Femur (tissue), 1 donor: ENCODE data around the gene AWAT1.
"Not testable (repeated sequence)": the region's sequence is repeated elsewhere in the genome, so short reads cannot be mapped to it uniquely, and the experiment has no call there.

Experiments
- DNase-seq: peaks from one replicate; pipeline ENCODE4 v3.0.0-alpha.2; 2017

AWAT1 gene

DNA sequence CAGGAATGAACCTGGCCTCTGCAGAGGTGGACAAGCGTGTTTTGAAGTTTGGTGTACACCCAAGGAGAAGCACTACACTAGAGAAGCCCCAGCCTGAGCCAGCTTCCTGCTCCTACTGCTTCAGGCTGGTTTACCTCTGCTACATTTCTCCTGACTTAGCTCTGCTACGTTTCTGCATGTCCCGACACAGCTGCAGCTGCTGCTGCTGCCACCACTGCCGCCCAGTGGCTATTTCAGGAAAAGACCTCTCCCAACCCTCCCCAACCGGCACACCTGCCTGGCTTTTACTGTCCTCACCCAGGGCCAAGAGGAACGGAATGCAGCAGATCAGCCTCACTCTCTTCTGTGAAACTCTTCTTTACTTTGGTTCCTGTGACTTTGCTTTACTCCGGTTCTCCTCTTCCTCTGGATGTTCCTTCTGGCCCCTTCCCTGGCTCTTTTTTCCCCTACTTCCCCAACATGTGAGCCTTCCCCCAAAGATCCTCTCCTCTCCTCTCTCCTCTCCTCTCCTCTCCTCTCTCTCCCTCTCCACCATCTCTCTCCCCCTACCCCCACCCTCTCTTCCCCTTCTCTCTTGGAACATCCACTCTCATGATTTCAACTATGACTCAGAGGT lies 28.6 kb downstream of the AWAT1 start:
- no peak for DNase-seq

DNA sequence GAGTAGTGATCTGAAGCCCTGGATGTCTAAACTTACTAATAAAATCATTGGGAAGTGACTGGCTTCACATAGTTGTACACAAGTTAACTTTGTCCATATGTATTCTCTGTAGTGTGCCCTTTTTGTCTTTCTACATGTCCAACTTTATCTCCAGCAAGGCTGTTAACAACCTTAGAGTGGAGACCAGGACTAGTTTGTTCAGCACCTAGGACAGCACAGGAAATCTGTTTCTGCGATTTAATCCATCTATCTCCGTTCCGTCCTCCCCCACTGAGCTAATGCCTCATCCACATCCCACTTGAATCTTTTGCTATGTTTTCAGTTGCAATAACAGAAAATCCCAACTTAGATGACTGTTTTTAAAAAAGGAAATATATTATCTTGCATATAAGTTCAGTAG lies 30.3 kb downstream of the AWAT1 start:
- DNase-seq: no peak

DNA sequence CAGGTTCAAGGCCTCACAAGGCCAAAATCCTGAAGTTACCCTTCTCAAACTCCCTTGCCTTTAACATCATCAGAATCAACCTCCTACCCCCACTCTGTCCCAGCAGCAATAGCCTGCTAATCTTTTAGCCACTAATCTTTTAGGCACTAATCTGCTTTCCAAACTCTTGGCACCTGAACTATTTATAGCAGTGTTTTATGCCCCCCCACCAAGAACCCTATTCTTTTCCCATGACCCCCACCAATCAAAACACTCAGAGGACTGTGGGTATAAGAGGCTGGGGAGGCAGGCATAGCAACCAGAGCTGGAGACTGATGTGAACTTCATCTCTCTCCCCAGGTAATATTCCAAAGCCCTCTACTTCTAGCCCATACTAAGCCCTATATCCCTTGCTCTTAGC lies 33.6 kb downstream of the AWAT1 start, which contains the start of gene ARR3:
TSS of gene ARR3 (plus strand) at position 301 of the 400 bp plus-strand sequence. CDS start 1,052 bp downstream, outside the sequence.
- DNase-seq: no peak

DNA sequence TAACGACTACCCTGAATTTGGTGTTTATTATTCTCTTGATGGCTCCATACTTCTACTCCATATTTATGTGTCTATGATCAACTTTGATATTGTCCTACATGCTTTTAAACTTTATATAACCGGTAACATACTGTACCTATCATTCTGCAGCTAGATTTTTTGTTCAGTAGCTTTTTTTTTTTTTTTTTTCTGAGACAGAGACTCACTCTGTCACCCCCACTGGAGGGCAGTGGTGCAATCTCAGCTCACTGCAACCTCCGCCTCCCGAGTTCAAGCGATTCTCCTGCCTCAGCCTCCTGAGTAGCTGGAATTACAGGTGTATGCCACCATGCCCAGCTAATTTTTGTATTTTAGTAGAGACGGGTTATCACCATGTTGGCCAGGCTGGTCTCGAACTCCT lies 39.6 kb downstream of the AWAT1 start:
- not testable (repeated sequence) for DNase-seq

DNA sequence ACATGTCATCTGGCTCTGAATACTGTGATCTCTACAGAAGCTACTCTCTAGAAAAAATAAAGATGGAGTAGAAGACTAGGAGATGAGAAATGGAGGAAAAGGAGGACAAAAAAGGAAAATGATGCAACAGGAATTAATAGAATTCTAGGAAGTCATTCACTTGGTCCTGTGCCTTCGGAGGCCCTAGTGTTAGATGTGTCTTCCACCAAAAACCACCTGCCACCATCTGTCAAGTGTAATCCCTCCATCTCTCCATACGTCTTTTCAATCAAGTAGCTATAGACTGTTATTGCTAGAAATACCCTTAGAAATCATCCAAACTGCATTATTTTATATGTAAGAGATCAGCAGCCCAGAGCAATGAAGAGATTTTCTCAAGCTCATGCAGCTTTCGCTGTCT lies 44.6 kb downstream of the AWAT1 start:
- DNase-seq: no peak

DNA sequence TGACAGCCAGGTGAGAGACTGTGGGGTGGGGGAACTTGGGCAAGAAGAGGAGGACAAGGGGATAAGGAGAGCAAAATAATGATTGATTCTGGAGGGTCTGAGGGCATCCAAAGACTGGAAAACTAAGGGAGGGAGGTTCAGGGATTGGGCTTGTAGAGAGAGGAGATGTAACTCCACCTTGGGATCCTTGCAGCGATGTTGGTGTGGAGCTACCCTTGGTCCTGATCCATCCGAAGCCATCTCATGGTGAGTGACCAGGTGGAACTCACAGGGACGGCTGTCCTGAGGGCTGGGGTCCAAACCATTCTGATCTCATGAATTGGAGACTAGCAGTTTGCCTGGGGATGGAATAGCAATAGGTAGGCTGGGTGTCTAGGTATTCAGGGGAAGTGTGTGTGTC lies 46.1 kb downstream of the AWAT1 start:
- no peak for DNase-seq

DNA sequence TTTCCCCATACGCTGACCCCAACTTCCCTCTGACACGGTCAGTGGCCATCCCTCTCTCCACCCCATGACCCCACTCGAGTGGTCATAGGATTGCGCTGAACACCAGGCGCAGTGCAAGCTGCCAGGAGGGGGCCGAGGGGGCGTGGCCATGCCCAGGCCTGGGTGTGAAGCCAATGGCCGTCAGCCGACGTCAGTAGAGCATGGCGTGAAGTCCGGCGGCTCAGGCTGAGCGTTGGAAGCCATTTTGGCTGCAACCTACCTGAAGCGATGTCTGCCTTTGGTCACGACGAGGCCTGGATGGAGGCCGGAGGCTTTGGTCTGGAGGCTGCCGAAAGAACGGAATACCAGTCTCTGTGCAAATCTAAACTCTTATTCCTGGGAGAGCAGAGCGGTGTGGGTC lies 47.5 kb downstream of the AWAT1 start, which contains the start of gene RAB41:
TSS of gene RAB41 (plus strand) at position 222 of the 400 bp plus-strand sequence. CDS start at position 268, 46 bp downstream.
- DNase-seq: no peak

DNA sequence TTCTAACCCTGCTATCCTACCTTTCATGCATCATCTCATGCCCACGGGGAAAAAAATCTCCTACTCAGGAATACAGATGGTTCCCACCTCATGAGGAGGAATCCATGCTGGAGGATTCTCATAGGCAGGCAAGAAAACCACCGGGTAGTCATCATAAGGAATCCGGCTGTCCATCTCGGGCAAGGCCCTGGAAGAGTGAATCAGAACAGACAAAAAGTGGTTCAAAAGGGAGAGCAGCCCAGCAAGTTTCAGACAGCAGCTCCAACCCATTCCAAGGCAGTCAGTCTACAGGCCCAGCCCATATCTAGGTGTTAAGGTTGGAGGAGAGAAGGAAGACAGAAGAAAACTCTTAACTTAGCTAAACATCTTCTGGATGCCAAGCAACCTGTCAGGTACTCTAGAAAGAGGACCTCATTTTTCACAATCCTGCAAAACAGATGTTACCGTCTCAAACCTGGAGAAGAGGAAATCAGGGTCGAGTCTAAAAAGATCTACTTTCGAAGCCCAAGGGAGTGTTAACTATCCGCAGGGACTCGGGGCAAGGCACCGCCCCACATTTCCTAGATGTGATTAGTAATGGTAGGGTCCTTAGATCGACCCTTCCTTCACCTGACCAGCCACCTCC lies 54.8 kb downstream of the AWAT1 start:
- no peak for DNase-seq
